IPS DF 4.7 (cell line): ENCODE results near the gene MLXIPL.
"Not testable (repeated sequence)": the region's sequence is repeated elsewhere in the genome, so short reads cannot be mapped to it uniquely, and the experiment has no call there.

Source experiments
- DNase-seq: peaks from one replicate; pipeline ENCODE4 v3.0.0-alpha.2; 2013; ENCODE audit warnings: low spot score; ENCODE audit errors: extremely low read depth

Gene MLXIPL

DNA sequence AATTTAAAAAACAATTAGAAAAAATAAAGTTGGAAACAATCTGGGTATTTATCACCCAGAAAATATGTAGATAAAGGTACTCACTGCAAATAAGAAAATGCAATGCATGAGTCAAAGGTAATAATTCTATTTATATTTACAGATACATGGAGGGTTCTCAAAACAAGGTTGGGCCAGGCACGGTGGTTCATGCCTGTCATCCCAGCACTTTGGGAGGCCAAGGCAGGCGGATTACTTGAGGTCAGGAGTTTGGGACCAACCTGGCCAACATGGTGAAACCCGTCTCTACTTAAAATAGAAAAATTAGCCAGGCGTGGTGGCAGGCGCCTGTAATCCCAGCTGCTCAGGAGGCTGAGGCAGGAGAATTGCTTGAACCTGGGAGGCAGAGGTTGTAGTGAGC, 74.2 kb downstream of the MLXIPL start:
- DNase-seq, result not testable (repeated sequence)

DNA sequence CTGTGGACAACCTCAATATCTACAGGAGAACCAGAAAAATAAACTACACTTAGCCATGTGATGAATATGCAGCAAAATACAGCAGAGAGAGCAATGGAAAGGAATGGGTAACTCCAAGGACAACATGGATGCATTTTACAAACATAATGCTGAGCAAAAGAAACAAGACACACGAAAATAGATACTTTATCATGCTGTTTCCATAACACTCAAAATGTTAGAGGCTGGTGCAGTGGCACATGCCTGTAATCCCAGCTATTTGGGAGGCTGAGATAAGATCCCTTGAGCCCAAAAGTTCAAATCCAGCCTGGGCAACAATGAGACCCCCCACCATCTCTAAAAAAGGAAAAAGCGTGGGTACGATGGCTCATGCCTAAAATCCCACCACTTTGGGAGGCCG, 75.1 kb downstream of the MLXIPL start:
- no peak for DNase-seq

DNA sequence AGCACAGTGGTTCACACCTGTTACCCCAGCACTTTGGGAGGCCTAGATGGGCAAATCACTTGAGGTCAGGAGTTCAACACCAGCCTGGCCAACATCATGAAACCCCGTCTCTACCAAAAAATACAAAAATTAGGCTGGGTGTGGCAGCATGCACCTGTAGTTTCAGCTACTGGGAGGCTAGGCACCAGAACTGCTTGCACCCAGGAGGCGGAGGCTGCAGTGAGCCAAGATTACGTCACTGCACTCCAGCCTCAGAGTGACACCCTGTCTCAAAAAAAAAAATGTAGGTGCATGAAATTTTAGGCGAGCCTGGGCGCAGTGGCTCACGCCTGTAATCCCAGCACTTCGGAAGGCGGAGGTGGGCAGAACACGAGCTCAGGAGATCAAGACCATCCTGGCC, 76.5 kb downstream of the MLXIPL start:
- no peak for DNase-seq

DNA sequence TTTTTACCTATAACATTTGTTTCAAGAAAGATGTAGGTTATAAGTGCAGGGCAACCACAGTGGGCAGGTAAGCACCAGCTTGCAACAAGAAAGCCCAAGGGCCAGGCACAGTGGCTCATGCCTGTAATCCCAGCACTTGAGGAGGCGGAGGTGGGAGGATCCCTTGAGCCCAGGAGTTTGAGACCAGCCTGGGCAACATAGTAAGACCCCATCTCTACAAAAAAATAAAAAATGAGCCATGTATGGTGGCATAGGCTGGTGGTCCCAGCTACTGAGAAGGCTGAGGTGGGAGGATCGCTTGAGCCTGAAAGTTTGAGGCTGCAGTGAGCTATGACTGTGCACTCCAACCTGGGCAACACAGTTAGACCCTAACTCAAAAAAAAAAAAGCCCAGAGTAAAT, 79.6 kb downstream of the MLXIPL start:
- no peak for DNase-seq
